Measurements from ENCODE around the gene DPH3.

DNA sequence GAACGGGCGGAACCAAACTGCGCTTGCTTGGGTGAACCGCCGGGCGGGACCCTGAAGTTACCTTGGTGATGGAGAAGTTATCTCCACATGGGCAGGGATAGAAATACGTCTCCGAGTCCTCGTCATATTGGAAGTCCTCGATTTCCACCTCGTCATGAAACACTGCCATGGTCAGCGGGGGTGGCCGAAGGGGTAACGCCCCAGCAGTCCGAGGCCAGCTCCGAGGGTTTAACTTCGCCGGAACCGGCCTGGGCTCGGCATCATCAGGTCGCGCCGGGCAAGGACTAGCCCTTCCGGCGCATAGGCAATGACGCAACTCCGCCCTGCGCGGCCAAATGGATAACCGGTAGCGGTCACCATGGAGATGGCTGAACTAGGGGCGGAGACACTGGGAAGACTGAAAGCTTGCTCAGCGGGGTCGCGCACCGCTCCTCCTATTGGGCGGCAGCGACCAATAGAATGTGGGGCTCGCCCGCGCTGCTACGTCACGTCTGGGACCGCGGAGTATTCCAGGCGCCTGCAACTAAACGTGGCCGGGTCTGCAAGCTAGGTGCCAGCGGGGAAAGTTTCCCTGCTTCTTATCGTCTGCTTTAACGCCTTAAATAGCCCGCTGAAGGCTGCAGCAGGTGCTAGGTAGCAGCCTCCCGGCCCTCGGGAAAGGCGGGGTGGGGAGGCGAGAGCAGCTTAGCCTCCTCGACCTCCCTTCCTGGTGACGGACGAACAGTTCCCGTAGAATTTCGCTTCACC is at the start of gene DPH3, which contains the start of gene OXNAD1:
- TF ChIP-seq, protein P1, sequence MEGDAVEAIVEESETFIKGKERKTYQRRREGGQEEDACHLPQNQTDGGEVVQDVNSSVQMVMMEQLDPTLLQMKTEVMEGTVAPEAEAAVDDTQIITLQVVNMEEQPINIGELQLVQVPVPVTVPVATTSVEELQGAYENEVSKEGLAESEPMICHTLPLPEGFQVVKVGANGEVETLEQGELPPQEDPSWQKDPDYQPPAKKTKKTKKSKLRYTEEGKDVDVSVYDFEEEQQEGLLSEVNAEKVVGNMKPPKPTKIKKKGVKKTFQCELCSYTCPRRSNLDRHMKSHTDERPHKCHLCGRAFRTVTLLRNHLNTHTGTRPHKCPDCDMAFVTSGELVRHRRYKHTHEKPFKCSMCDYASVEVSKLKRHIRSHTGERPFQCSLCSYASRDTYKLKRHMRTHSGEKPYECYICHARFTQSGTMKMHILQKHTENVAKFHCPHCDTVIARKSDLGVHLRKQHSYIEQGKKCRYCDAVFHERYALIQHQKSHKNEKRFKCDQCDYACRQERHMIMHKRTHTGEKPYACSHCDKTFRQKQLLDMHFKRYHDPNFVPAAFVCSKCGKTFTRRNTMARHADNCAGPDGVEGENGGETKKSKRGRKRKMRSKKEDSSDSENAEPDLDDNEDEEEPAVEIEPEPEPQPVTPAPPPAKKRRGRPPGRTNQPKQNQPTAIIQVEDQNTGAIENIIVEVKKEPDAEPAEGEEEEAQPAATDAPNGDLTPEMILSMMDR (IDR thresholded peaks at IDR 0.05) = peak in 2 of 3 donors; percentile 37 to 41
- TF ChIP-seq POLR2AphosphoS5 (IDR thresholded peaks at IDR 0.05) (peak; percentile 91 to 94 (median 93)), POLR2A (IDR thresholded peaks at IDR 0.05) (peak; percentile 37)

Data from breast epithelium (tissue), 3 donors.